GM12872 (cell line): ENCODE results near the gene EPHA2.

Source experiments
- CTCF ChIP-seq: IDR thresholded peaks from 3 replicates; pipeline ENCODE4 v1.5.1; 2011; ENCODE audit warnings: low read depth, mild to moderate bottlenecking, low read length, moderate library complexity; ENCODE audit not compliant: insufficient read depth

The EPHA2 gene

GRCh38 chr1:16181887-16182719, 26.2 kb upstream of the EPHA2 start:
- no peak for TF ChIP-seq CTCF

- no peak for TF ChIP-seq CTCF
Measured at GRCh38 chr1:16180291-16180824, 24.5 kb upstream of the EPHA2 start.

GRCh38 chr1:16178596-16179497, 23.0 kb upstream of the EPHA2 start:
- no peak for TF ChIP-seq CTCF

- TF ChIP-seq CTCF: no peak
Measured at GRCh38 chr1:16177306-16177705, 21.4 kb upstream of the EPHA2 start.

- TF ChIP-seq CTCF: no peak
Measured at GRCh38 chr1:16176653-16177052, 20.8 kb upstream of the EPHA2 start.

- TF ChIP-seq CTCF: no peak
Measured at GRCh38 chr1:16175610-16176553, 20.0 kb upstream of the EPHA2 start.
